Left lung (tissue), 10 donors: ENCODE data around the gene INHBC. TPM values are rescaled to one million over a fixed set of nuclear protein-coding genes. Genes with fewer than 3 reads are reported as not detected.
"Not testable (repeated sequence)": the region's sequence is repeated elsewhere in the genome, so short reads cannot be mapped to it uniquely, and the experiment has no call there.

Source experiments
- ATAC-seq: fragments of 200-7000 bp; cut with Tn5 transposase; one replicate; pipeline ENCODE4 v1.9.1; 2020; ENCODE audit warnings: moderate library complexity
- DNase-seq, 4 donors: peaks; one replicate each; pipeline ENCODE4 v3.0.0-alpha.2; 2013 to 2020
- H3K27ac ChIP-seq, 2 donors: fragments of 200-600 bp; sonication (generic) in 1 of 2; one replicate each; pipeline versions ENCODE4 v1.5.0 to v1.8.0; 2020 to 2021
- H3K27me3 ChIP-seq, 2 donors: fragments of 200-600 bp; sonication (generic) in 1 of 2; one replicate each; pipeline versions ENCODE4 v1.5.0 to v1.8.0; 2020 to 2021
- H3K36me3 ChIP-seq, 2 donors: fragments of 200-600 bp; sonication (generic) in 1 of 2; one replicate each; pipeline versions ENCODE4 v1.5.0 to v1.8.0; 2020 to 2021
- H3K4me1 ChIP-seq, 2 donors: fragments of 200-600 bp; one replicate each; pipeline ENCODE4 v1.8.0; 2021
- H3K4me3 ChIP-seq, 2 donors: fragments of 200-600 bp; sonication (generic) in 1 of 2; one replicate each; pipeline versions ENCODE4 v1.5.0 to v1.8.0; 2020 to 2021; ENCODE audit warnings: mild to moderate bottlenecking in 1 of 2
- H3K9me3 ChIP-seq, 2 donors: fragments of 200-600 bp; sonication (generic) in 1 of 2; one replicate each; pipeline versions ENCODE4 v1.5.0 to v1.8.0; 2020 to 2021
- intact Hi-C, 2 donors: fragments of 100-400 bp; cut with DNase I; formaldehyde crosslinking; loops; one replicate each; pipeline versions ENCODE4 v1.11.2 to v1.14.2; 2022
- polyA plus RNA-seq, 6 donors: library from polyadenylated mRNA; unstranded; fragments of 120-200 nt; gene quantifications; one replicate each; pipeline ENCODE4 v1.2.1, GENCODE V29; 2013; ENCODE audit not compliant: insufficient read length in 6 of 6
- total RNA-seq, 2 donors: library from RNA; stranded (reverse); fragmentation: NEBNext Ultra II Directional; extraction: Animal tissue kit (Norgen Biotek cat#: 25700); gene quantifications; one replicate each; pipeline ENCODE4 v1.2.1, GENCODE V29; 2021
- TF ChIP-seq, protein P1 (sequence below), 2 donors: fragments of 200-600 bp; sonication (generic) in 1 of 2; IDR thresholded peaks; one replicate each; pipeline versions ENCODE4 v1.5.0 to v1.8.0; 2021; ENCODE audit warnings: antibody characterized with exemption in 2 of 2
- donor health status: DM: no; HTN: yes; CAD: no.
- donor health status: DM: no; HTN: no; CAD: no.

Gene INHBC
- total and polyA plus RNA-seq, 8 donors = 0.16 to 0.29 (median 0.24) TPM; not detected in 3

DNA sequence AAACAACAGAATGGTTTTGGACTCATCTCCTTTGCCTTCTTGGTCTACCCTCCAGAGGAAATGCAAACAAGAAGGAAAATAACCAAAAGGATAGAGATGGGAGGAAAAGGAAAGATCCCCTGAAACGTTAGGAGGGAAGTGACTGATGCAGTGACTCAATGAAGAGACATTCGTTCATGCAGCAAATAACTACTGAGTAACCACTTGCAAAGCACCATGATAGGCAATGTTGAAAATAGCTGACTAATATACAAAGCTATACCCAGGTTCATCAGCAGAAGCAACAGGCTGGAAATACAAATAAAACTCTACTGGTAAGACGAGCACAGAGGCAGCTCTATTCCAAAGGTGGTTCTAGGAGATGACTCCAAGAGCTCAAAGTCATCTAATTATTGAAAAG is 45.6 kb upstream of the INHBC start:
- Histone ChIP-seq H3K4me3 (no peak overlapping the region), H3K27ac (no peak overlapping the region), H3K36me3 (peaks cover 0 to 45% of the 10 kb centered on the region in 2 donors), H3K27me3 (no peaks in the 10 kb centered on the region), H3K4me1 (no peaks in the 10 kb centered on the region), H3K9me3 (no peaks in the 10 kb centered on the region)
- DNase-seq (no peak), ATAC-seq (no peak)
- intact Hi-C loops = no loop called here
- TF ChIP-seq, protein P1, sequence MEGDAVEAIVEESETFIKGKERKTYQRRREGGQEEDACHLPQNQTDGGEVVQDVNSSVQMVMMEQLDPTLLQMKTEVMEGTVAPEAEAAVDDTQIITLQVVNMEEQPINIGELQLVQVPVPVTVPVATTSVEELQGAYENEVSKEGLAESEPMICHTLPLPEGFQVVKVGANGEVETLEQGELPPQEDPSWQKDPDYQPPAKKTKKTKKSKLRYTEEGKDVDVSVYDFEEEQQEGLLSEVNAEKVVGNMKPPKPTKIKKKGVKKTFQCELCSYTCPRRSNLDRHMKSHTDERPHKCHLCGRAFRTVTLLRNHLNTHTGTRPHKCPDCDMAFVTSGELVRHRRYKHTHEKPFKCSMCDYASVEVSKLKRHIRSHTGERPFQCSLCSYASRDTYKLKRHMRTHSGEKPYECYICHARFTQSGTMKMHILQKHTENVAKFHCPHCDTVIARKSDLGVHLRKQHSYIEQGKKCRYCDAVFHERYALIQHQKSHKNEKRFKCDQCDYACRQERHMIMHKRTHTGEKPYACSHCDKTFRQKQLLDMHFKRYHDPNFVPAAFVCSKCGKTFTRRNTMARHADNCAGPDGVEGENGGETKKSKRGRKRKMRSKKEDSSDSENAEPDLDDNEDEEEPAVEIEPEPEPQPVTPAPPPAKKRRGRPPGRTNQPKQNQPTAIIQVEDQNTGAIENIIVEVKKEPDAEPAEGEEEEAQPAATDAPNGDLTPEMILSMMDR (IDR thresholded peaks at IDR 0.05) = no peak

DNA sequence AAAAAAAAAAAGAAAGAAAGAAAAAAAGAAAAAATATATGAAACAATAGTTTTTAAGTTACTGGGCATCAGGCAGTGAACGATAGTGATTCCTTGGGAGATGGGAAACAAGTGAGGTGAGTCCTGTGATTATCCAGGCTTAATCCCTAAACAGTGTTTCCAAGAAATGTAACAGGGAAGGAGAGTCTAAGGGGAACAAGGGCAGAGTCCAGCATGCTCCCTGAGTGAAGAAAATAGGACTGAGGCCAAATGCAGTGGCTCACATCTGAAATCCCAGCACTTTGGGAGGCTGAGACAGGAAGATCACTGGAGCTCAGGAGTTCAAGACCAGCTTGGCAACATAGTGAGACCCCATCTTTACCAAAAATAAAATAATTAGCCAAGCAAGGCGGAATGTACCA is 44.4 kb upstream of the INHBC start:
- Histone ChIP-seq H3K9me3 (no peaks in the 10 kb centered on the region), H3K36me3 (peaks cover 0 to 54% of the 10 kb centered on the region in 2 donors), H3K27me3 (no peaks in the 10 kb centered on the region), H3K4me3 (no peak overlapping the region), H3K27ac (no peak overlapping the region), H3K4me1 (no peaks in the 10 kb centered on the region)
- DNase-seq = no peak
- no peak for ATAC-seq
- TF ChIP-seq, protein P1 (IDR thresholded peaks at IDR 0.05) = no peak
- intact Hi-C loops = no loop called here

DNA sequence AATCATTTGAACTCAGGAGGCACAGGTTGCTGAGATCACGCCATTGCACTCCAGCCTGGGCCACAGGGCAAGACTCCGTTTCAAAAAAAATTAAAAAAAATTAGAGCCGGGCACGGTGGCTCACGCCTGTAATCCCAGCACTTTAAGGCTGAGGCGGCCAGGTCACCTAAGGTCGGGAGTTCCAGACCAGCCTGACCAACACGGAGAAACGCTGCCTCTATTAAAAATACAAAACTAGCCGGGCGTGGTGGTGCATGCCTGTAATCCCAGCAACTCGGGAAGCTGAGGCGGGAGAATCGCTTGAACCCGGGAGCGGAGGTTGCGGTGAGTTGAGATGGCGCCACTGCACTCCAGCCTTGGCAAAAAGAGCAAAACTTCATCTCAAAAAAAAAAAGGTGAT is 39.5 kb upstream of the INHBC start:
- Histone ChIP-seq H3K4me1 (no peaks in the 10 kb centered on the region), H3K36me3 (peaks cover 0 to 50% of the 10 kb centered on the region in 2 donors), H3K27ac (no peak overlapping the region), H3K4me3 (no peak overlapping the region), H3K9me3 (no peaks in the 10 kb centered on the region), H3K27me3 (no peaks in the 10 kb centered on the region)
- TF ChIP-seq, protein P1 (IDR thresholded peaks at IDR 0.05) = no peak
- DNase-seq (no peak), ATAC-seq (no peak)
- intact Hi-C loops = no loop called here

DNA sequence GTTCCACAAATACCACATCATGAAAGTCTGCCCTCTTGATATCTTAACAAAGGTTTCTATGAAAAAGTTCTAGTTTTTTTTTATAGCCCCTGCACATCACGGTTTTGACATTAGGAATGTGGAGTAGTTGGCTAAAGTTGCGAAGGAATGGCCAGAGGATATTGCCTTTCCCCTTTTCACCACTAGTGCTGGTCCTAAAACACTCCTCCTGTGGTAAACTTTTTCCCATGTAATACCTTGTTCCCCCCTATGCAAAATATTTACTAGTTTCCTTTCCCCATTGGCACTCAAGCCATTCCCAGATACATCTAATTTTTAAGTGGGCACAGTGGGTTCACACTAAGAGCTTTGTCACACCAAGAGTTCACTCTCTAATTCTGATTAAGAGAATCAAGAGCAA is 37.1 kb upstream of the INHBC start:
- H3K4me1 ChIP-seq = no peaks in the 10 kb centered on the region
- intact Hi-C loops = no loop called here
- DNase-seq (no peak), ATAC-seq (no peak)
- no peak overlapping the region for H3K27ac ChIP-seq
- H3K4me3 ChIP-seq = no peak overlapping the region
- TF ChIP-seq, protein P1 (IDR thresholded peaks at IDR 0.05) = no peak
- H3K9me3 ChIP-seq = no peaks in the 10 kb centered on the region
- no peaks in the 10 kb centered on the region for H3K27me3 ChIP-seq
- H3K36me3 ChIP-seq = peaks cover 0 to 30% of the 10 kb centered on the region in 2 donors

DNA sequence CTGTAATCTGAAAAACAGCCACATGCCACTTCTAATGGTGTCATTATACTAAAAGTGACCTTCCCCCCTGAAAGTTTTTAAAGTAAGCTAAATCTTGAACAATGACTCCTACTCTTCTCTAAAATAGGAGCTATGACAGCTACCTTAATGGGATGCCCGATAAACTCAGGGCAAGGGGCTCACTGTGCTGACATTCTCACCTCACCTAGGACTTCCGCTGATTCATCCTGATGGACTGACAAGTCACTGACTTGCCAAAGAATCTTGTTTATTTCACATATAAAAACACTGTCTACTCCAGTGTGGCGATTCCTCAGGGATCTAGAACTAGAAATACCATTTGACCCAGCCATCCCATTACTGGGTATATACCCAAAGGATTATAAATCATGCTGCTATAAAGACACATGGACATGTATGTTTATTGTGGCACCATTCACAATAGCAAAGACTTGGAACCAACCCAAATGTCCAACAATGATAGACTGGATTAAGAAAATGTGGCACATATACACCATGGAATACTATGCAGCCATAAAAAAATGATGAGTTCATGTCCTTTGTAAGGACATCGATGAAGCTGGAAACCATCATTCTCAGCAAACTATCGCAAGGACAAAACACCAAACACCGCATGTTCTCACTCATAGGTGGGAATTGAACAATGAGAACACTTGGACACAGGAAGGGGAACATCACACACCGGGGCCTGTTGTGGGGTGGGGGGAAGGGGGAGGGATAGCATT is 34.7 kb upstream of the INHBC start:
- H3K36me3 ChIP-seq, intact Hi-C loops, H3K9me3 ChIP-seq, DNase-seq, H3K27me3 ChIP-seq, H3K27ac ChIP-seq, H3K4me1 ChIP-seq, ATAC-seq, H3K4me3 ChIP-seq: not testable (repeated sequence)

DNA sequence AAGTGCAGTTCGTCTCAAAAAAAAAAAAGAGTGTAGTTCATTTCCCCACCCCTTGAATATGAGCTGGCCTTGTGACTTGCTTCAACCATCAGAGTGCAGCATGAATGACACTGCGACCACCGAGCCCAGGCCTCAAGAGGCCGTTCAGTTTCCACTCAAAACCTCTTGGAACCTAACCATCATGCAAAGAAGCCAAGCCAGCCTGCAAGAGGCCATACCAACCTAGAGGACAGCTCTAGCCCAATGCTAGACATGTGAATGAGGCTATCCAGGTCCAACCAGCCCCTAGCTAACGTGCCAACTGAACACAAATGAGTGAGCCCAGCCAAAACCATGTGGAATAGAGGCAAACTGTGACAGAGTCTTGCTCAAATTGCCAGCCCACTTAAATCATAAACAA is 33.4 kb upstream of the INHBC start:
- no peak overlapping the region for H3K27ac ChIP-seq
- no peak overlapping the region for H3K4me3 ChIP-seq
- no peaks in the 10 kb centered on the region for H3K9me3 ChIP-seq
- ATAC-seq = no peak
- no peaks in the 10 kb centered on the region for H3K27me3 ChIP-seq
- TF ChIP-seq, protein P1 (IDR thresholded peaks at IDR 0.05) = no peak
- no peaks in the 10 kb centered on the region for H3K36me3 ChIP-seq
- H3K4me1 ChIP-seq = no peaks in the 10 kb centered on the region
- intact Hi-C loops = no loop called here
- no peak for DNase-seq

DNA sequence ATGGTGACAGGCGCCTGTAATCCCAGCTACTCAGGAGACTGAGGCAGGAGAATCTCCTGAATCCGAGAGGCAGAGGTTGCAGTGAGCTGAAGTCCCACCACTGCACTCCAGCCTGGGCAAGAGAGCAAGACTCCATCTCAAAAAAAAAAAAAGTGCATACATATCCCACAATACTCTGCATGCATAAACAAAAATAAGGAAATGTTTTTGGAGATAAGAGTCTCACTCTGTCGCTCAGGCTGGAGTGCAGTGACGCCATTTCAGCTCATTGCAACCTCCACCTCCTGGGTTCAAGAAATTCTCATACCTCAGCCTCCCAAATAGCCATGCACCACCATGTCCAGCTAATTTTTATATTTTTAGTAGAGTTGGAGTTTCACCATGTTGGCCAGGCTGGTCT is 32.4 kb upstream of the INHBC start:
- H3K4me1 ChIP-seq, H3K27me3 ChIP-seq, intact Hi-C loops: not testable (repeated sequence)

More for the DNA sequence above, 32.4 kb upstream of the INHBC start:
- ATAC-seq, H3K9me3 ChIP-seq, H3K27ac ChIP-seq, H3K36me3 ChIP-seq, H3K4me3 ChIP-seq, DNase-seq: not testable (repeated sequence)
